IMR-90 (cell line): ENCODE data around the gene SH3GLB2. TPM values are rescaled to one million over a fixed set of nuclear protein-coding genes. Genes with fewer than 3 reads are reported as not detected.
A peak's percentile ranks its signal among the peaks of the same experiment; 100 is the strongest.

Source experiments
- ATAC-seq: fragments of 200-7000 bp; cut with Tn5 transposase; 2 replicates; pipeline ENCODE4 v1.9.1; 2020; ENCODE audit warnings: low read depth, mild to moderate bottlenecking, moderate library complexity
- BruUV-seq: library from RNA; stranded (reverse); fragments of 400-500 nt; replicated peaks from 2 replicates; lab custom pipeline; 2021; lab: Mats Ljungman, UMichigan
- CTCF ChIA-PET: fragments of 300-600 bp; formaldehyde crosslinking; extraction: SDS; loops from one replicate; lab custom pipeline; 2021; ENCODE audit warnings: antibody characterized with exemption; lab: Yijun Ruan, JAX
- POLR2A ChIA-PET: fragments of 300-600 bp; sonication (Branson Sonifier 250); formaldehyde crosslinking; loops from one replicate; lab custom pipeline; 2022; ENCODE audit warnings: antibody characterized with exemption; ENCODE audit not compliant: unreplicated experiment; lab: Charles Lee
- DNase-seq: peaks from one replicate; pipeline ENCODE4 v3.0.0; 2013
- H2AFZ ChIP-seq: replicated peaks from 2 replicates; pipeline ENCODE3; 2013; ENCODE audit warnings: low read length, mild to moderate bottlenecking; ENCODE audit not compliant: poor library complexity
- H2AK5ac ChIP-seq: 2 replicates; pipeline ENCODE4 v1.6.1; 2013; ENCODE audit warnings: low read depth, low read length, inconsistent platforms
- H2AK9ac ChIP-seq: replicated peaks from 2 replicates; pipeline ENCODE3; 2013; ENCODE audit warnings: mild to moderate bottlenecking, low read depth, low read length, moderate library complexity; ENCODE audit not compliant: poor library complexity
- H2BK120ac ChIP-seq: 2 replicates; pipeline ENCODE4 v1.6.1; 2013; ENCODE audit warnings: low read depth, low read length, inconsistent platforms
- H2BK15ac ChIP-seq: 3 replicates; pipeline ENCODE4 v1.6.1; 2013; ENCODE audit warnings: low read depth, low read length, inconsistent platforms
- H2BK20ac ChIP-seq: 2 replicates; pipeline ENCODE4 v1.6.1; 2013; ENCODE audit warnings: low read depth, mild to moderate bottlenecking, inconsistent platforms, low read length, moderate library complexity
- H2BK5ac ChIP-seq: 2 replicates; pipeline ENCODE4 v1.6.1; 2013; ENCODE audit warnings: mild to moderate bottlenecking, low read depth, low read length, inconsistent platforms; ENCODE audit not compliant: poor library complexity, severe bottlenecking
- H3K14ac ChIP-seq: replicated peaks from 2 replicates; pipeline ENCODE4 v1.6.1; 2013; ENCODE audit warnings: low read depth, low read length, inconsistent platforms
- H3K18ac ChIP-seq: 2 replicates; pipeline ENCODE4 v1.6.1; 2013; ENCODE audit warnings: low read depth, low read length, control low read depth
- H3K23ac ChIP-seq: 2 replicates; pipeline ENCODE4 v1.6.1; 2013; ENCODE audit warnings: low read depth, low read length, inconsistent platforms
- H3K27ac ChIP-seq: 2 replicates; pipeline ENCODE4 v1.5.1; 2013; ENCODE audit warnings: mild to moderate bottlenecking, control low read depth, low read length; ENCODE audit not compliant: insufficient read depth
- H3K27me3 ChIP-seq: 2 replicates; pipeline ENCODE4 v1.6.1; 2013; ENCODE audit warnings: low read length; ENCODE audit not compliant: control insufficient read depth, insufficient read depth
- H3K36me3 ChIP-seq: 2 replicates; pipeline ENCODE4 v1.6.1; 2013; ENCODE audit warnings: low read length, mixed read lengths; ENCODE audit not compliant: control insufficient read depth, insufficient read depth
- H3K4ac ChIP-seq: 2 replicates; pipeline ENCODE4 v1.6.1; 2013; ENCODE audit warnings: low read depth, low read length, inconsistent platforms
- H3K4me1 ChIP-seq: 2 replicates; pipeline ENCODE4 v1.6.1; 2013; ENCODE audit warnings: low read length, mixed read lengths; ENCODE audit not compliant: control insufficient read depth, insufficient read depth
- H3K4me2 ChIP-seq: 2 replicates; pipeline ENCODE4 v1.6.1; 2013; ENCODE audit warnings: low read depth, mild to moderate bottlenecking, control low read depth, low read length, moderate library complexity
- H3K4me3 ChIP-seq: 2 replicates; pipeline ENCODE4 v1.5.1; 2013; ENCODE audit warnings: low read depth, mild to moderate bottlenecking, control low read depth, low read length, moderate library complexity; ENCODE audit not compliant: insufficient read depth
- H3K56ac ChIP-seq: 2 replicates; pipeline ENCODE4 v1.6.1; 2013; ENCODE audit warnings: low read length, inconsistent platforms; ENCODE audit not compliant: insufficient read depth; ENCODE audit errors: extremely low read depth
- H3K79me1 ChIP-seq, 2 experiments: 2 replicates each; pipeline ENCODE4 v1.6.1; 2013; ENCODE audit warnings: low read length in 2 of 2, inconsistent platforms in 1 of 2, low read depth in 1 of 2
- H3K9ac ChIP-seq: 2 replicates; pipeline ENCODE4 v1.6.1; 2013; ENCODE audit warnings: low read depth, low read length, control low read depth
- H3K9me1 ChIP-seq: 2 replicates; pipeline ENCODE4 v1.6.1; 2013; ENCODE audit warnings: low read length, inconsistent platforms; ENCODE audit not compliant: insufficient read depth
- H3K9me3 ChIP-seq: 2 replicates; pipeline ENCODE4 v1.6.1; 2013; ENCODE audit warnings: low read length; ENCODE audit not compliant: control insufficient read depth, insufficient read depth
- H4K20me1 ChIP-seq: 2 replicates; pipeline ENCODE4 v1.6.1; 2013; ENCODE audit warnings: low read length, inconsistent platforms; ENCODE audit not compliant: insufficient read depth
- H4K5ac ChIP-seq: 2 replicates; pipeline ENCODE4 v1.6.1; 2013; ENCODE audit warnings: mild to moderate bottlenecking, low read depth, low read length, control low read depth
- H4K8ac ChIP-seq, 2 experiments: 2 replicates each; pipeline ENCODE4 v1.6.1; 2013; ENCODE audit warnings: low read depth in 2 of 2, low read length in 2 of 2, control low read depth in 1 of 2, inconsistent platforms in 1 of 2
- H4K91ac ChIP-seq: 2 replicates; pipeline ENCODE4 v1.6.1; 2013; ENCODE audit warnings: low read depth, low read length, inconsistent platforms; ENCODE audit not compliant: insufficient read depth
- BHLHE40 ChIP-seq: fragments of 150-350 bp; IDR thresholded peaks from 2 replicates; pipeline ENCODE4 v1.6.1; 2016; ENCODE audit warnings: mild to moderate bottlenecking, low read depth, low read length
- CEBPB ChIP-seq: IDR thresholded peaks from 2 replicates; pipeline ENCODE4 v1.6.1; 2012; ENCODE audit warnings: low read depth, low read length, improper control_type of control experiment
- CHD1 ChIP-seq: IDR thresholded peaks from 2 replicates; pipeline ENCODE4 v1.6.1; 2012; ENCODE audit warnings: low read depth, low read length, improper control_type of control experiment
- CTCF ChIP-seq: conservative IDR thresholded peaks from 2 replicates; pipeline ENCODE4 v1.5.1; 2012; ENCODE audit warnings: mild to moderate bottlenecking, low read depth, low read length, improper control_type of control experiment
- ELK1 ChIP-seq: fragments of 150-350 bp; IDR thresholded peaks from 2 replicates; pipeline ENCODE4 v1.6.1; 2016; ENCODE audit warnings: low read depth, mild to moderate bottlenecking, low read length, moderate library complexity, borderline replicate concordance
- FOS ChIP-seq: fragments of 150-350 bp; IDR thresholded peaks from 2 replicates; pipeline ENCODE4 v1.6.1; 2016; ENCODE audit warnings: low read depth, low read length
- MAFK ChIP-seq: IDR thresholded peaks from 2 replicates; pipeline ENCODE4 v1.6.1; 2012; ENCODE audit warnings: low read depth, low read length, improper control_type of control experiment
- MAZ ChIP-seq: IDR thresholded peaks from 2 replicates; pipeline ENCODE4 v1.6.1; 2012; ENCODE audit warnings: low read depth, mild to moderate bottlenecking, low read length, improper control_type of control experiment, moderate library complexity, borderline replicate concordance
- MXI1 ChIP-seq: IDR thresholded peaks from 2 replicates; pipeline ENCODE4 v1.6.1; 2012; ENCODE audit warnings: low read depth, mild to moderate bottlenecking, low read length, moderate library complexity, borderline replicate concordance
- NFE2L2 ChIP-seq: fragments of 150-350 bp; IDR thresholded peaks from 2 replicates; pipeline ENCODE4 v1.6.1; 2016; ENCODE audit warnings: low read depth, mild to moderate bottlenecking, low read length
- POLR2A ChIP-seq: IDR thresholded peaks from 2 replicates; pipeline ENCODE4 v1.6.1; 2012; ENCODE audit warnings: mild to moderate bottlenecking, low read depth, low read length
- RAD21 ChIP-seq: IDR thresholded peaks from 2 replicates; pipeline ENCODE4 v1.6.1; 2012; ENCODE audit warnings: low read length, improper control_type of control experiment
- RFX5 ChIP-seq: IDR thresholded peaks from 2 replicates; pipeline ENCODE4 v1.8.0; 2012; ENCODE audit warnings: low read depth, mild to moderate bottlenecking, low read length, moderate library complexity
- USF2 ChIP-seq: fragments of 150-350 bp; IDR thresholded peaks from 2 replicates; pipeline ENCODE4 v1.6.1; 2017; ENCODE audit warnings: mild to moderate bottlenecking, antibody characterized with exemption, low read length, low read depth
- WGBS, 2 experiments: methylation state at CpG; one replicate each; pipeline versions ENCODE4 v1.1.5 to v1.1.7; 2013; ENCODE audit warnings: missing lambda C conversion rate in 2 of 2; ENCODE audit not compliant: insufficient read length in 1 of 2; ENCODE audit errors: extremely low coverage in 2 of 2; 5-methylcytosine and 5-hydroxymethylcytosine counted together
- dilution Hi-C: fragments of 300-500 bp; cut with HindIII; formaldehyde crosslinking; loops from one replicate; pipeline ENCODE4 v1.14.3; 2018; ENCODE audit warnings: low sequenced_read_pairs; ENCODE audit not compliant: unreplicated experiment
- in situ Hi-C: fragments of 300-500 bp; cut with MboI; formaldehyde crosslinking; loops from 3 replicates; pipeline ENCODE4 v1.14.3; 2019; ENCODE audit warnings: low sequenced_read_pairs, inconsistent platforms, mixed read lengths
- intact Hi-C: fragments of 100-400 bp; cut with micrococcal nuclease; formaldehyde crosslinking; loops from 2 replicates; pipeline ENCODE4 v1.10.0; 2022
- polyA plus RNA-seq, 3 experiments: library from polyadenylated mRNA; depleted of rRNA; stranded (reverse); fragments of >200 nt; gene quantifications; 2 replicates each; pipeline ENCODE4 v1.2.3, GENCODE V29; 2012; ENCODE audit warnings: low replicate concordance in 1 of 3
- total RNA-seq: library from RNA; depleted of rRNA; stranded (reverse); fragments of >200 nt; gene quantifications from 2 replicates; pipeline ENCODE4 v1.2.3, GENCODE V29; 2012

SH3GLB2 gene
- total and polyA plus RNA-seq, 2 of the 4 experiments (the other 2 are of a cell fraction): 36.4 to 68.4 TPM

GRCh38 chr9:129054163-129054851 lies 26.2 kb upstream of the SH3GLB2 start:
- Histone ChIP-seq H4K5ac (no peak overlapping the region), H2BK5ac (no peak overlapping the region), H3K4me1 (no peaks in the 10 kb centered on the region), H3K18ac (no peak overlapping the region), H3K36me3 (peaks cover 21% of the 10 kb centered on the region), H3K79me1 (peaks cover 0 to 8% of the 10 kb centered on the region in 2 experiments; a peak in 1 of 4 replicates), H4K8ac (no peak overlapping the region), H3K9me1 (peaks cover 4% of the 10 kb centered on the region; the same call in 1 of the 2 replicates), H2BK20ac (no peak overlapping the region), H3K27ac (no peak overlapping the region), H2AK5ac (no peak overlapping the region), H3K4ac (no peak overlapping the region), H2AK9ac (no peak overlapping the region), H3K14ac (no peak overlapping the region), H3K4me2 (no peak overlapping the region), H3K9me3 (no peaks in the 10 kb centered on the region), H3K27me3 (no peaks in the 10 kb centered on the region), H3K4me3 (no peak overlapping the region), H3K23ac (no peak overlapping the region), H3K9ac (no peak overlapping the region), H3K56ac (no peak overlapping the region), H2BK15ac (no peak overlapping the region), H4K91ac (no peak overlapping the region), H4K20me1 (no peaks in the 10 kb centered on the region), H2BK120ac (no peak overlapping the region), H2AFZ (no peak overlapping the region)
- in situ Hi-C loops (no loop called here), intact Hi-C loops (no loop called here), dilution Hi-C loops (no loop called here)
- 95% methylated on average over 2 of the region's 5 CpGs; no CpG with 5 or more reads in 1 of the 2 experiments for WGBS, 2 experiments
- ChIA-PET CTCF (no interaction called here), POLR2A (interaction anchor here (0.7 kb wide), 1 partner anchor 562 kb away, joined by 4 read pairs; no protein-coding TSS in a partner anchor)
- TF ChIP-seq MXI1 (no peak), CHD1 (no peak), MAZ (no peak), RAD21 (no peak), CTCF (no peak), USF2 (no peak), CEBPB (no peak), BHLHE40 (no peak), FOS (no peak), ELK1 (no peak), MAFK (no peak), NFE2L2 (no peak), RFX5 (no peak), POLR2A (no peak)
- peak; percentile 46 for DNase-seq
- ATAC-seq: peak; percentile 79
- no TSS peak for BruUV-seq
